ENCODE measurements around the gene DIO3.

DNA sequence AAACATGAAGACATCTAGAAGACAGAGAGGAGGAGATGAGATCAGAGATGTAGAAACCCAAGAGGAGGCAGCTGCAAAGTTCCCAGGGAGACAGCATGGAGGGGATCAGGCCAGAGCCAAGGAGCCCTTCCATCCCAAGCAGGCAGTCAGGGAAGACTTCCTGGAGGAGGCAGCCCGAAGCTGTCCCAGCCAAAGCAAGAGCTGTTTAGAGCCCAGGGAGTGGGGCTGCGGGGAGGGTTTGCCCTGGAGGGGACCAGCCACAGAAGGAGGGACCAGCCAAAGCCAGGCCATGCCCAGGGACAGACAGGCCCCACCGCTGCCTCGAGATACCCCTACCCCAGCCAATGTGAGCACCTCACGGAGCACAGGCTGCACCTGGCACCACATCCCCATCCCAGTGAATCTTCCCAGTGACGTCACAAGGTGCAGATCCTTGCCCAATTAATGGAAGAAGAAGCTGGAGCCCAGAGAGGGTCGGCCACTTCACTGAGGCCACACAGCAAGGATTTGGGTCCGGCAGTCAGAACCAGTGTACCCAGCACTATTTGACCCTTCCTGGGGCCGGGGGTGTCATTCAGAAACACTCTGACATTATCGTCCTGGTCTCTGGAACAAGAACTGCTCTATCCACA lies 14.1 kb upstream of the DIO3 start:
- TF ChIP-seq CTCF (IDR thresholded peaks at IDR 0.05; ENCODE audit: borderline replicate concordance, extremely low read depth, low read length, poor library complexity, severe bottlenecking): no peak
- no peak for TF ChIP-seq EZH2 (IDR thresholded peaks at IDR 0.05; ENCODE audit: borderline replicate concordance, low read depth, low read length, severe bottlenecking)

Data from DND-41 (cell line).